ENCODE measurements around the gene LDAH. TPM values are rescaled to one million over a fixed set of nuclear protein-coding genes. Genes with fewer than 3 reads are reported as not detected.

LDAH gene
- total RNA-seq, 2 experiments from 2014 or later: 26.2 to 29.3 TPM

DNA sequence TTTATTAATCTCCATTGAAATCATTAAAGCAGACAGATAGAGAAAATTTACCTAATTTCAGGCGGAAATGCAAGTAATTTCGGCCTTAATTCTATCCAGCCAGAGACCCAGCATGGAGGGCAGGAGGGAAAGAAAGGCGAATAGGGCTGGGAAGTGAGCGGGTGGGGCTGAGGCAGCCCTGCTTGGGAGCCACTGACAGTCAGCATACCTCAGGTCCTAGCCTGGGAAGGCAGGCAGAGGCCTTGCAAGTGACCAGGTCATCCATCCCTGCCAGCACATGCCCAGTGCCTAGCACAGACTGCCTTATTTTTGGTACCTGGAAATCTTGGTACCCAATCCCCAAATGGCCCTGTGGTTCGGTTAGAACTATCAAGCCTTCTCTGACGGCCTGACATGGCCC is 154.4 kb downstream of the LDAH start:
- Mint-ChIP-seq H3K27ac (no peak overlapping the region), H3K27me3 (peaks cover 70% of the 10 kb centered on the region), H3K36me3 (ENCODE audit: low read depth) (no peaks in the 10 kb centered on the region), H3K4me1 (ENCODE audit: low read depth) (peaks cover 16% of the 10 kb centered on the region), H3K9me3 (no peaks in the 10 kb centered on the region), H3K4me3 (no peak overlapping the region)
- TF ChIP-seq, protein P1, sequence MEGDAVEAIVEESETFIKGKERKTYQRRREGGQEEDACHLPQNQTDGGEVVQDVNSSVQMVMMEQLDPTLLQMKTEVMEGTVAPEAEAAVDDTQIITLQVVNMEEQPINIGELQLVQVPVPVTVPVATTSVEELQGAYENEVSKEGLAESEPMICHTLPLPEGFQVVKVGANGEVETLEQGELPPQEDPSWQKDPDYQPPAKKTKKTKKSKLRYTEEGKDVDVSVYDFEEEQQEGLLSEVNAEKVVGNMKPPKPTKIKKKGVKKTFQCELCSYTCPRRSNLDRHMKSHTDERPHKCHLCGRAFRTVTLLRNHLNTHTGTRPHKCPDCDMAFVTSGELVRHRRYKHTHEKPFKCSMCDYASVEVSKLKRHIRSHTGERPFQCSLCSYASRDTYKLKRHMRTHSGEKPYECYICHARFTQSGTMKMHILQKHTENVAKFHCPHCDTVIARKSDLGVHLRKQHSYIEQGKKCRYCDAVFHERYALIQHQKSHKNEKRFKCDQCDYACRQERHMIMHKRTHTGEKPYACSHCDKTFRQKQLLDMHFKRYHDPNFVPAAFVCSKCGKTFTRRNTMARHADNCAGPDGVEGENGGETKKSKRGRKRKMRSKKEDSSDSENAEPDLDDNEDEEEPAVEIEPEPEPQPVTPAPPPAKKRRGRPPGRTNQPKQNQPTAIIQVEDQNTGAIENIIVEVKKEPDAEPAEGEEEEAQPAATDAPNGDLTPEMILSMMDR (IDR thresholded peaks at IDR 0.05): no peak
- POLR2A ChIA-PET: no interaction called here
- CTCF ChIA-PET: no interaction called here
- intact Hi-C loops (cut with micrococcal nuclease): no loop called here
- no peak for ATAC-seq
- no peak for DNase-seq

DNA sequence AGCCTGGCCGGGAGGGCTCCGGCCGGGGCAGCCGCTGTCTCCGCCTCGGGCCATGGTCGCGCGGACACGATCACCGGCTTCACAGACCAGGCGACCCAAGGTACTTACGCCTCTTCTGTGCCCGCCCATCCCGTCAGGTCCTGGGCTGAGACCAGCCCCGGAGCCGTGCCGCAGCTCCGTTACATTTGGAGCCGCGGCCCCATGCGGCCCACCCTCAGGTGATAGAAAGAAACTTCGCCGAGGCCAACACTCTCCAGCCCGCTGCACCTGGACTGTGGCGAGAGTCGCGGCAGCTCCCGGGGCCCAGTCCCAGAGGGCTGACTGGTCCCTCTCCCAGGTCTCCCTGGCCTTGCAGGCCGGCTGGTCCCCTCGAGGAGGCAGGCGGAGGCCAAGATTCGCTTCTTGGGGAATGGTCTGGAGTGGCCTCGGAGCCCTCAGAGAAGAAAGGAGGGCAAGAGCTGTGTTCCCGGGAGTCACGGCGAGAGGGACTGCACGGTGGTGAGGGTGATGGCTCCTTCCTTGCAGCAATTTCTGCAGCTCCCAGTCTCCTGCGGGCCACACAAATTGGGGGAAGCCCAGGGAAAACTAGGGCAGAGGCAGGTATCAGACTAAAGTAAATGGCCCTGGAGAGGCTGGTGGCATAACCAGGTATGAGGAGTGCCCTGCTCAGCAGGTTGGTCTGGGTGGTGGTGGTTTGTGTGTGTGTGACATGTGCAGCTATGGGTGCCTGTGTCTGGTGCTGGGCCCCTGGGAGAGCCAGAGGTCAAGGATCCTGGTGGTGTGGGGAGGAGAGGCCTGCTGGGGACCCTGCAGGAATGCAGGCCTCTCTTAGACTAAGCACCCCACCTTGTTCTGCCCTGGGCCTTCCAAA is 155.1 kb downstream of the LDAH start:
- Mint-ChIP-seq H3K4me1 (ENCODE audit: low read depth) (peaks cover 16% of the 10 kb centered on the region), H3K4me3 (peak overlapping the region; percentile 28), H3K27me3 (peaks cover 69% of the 10 kb centered on the region), H3K36me3 (ENCODE audit: low read depth) (no peaks in the 10 kb centered on the region), H3K27ac (no peak overlapping the region), H3K9me3 (no peaks in the 10 kb centered on the region)
- TF ChIP-seq, protein P1 (IDR thresholded peaks at IDR 0.05): no peak
- CTCF ChIA-PET: no interaction called here
- POLR2A ChIA-PET: interaction anchor here (0.6 kb wide), 1 partner anchor 97 kb away, joined by 3 read pairs; no protein-coding TSS in a partner anchor
- intact Hi-C loops (cut with micrococcal nuclease): no loop called here
- DNase-seq (no peak), ATAC-seq (no peak)

DNA sequence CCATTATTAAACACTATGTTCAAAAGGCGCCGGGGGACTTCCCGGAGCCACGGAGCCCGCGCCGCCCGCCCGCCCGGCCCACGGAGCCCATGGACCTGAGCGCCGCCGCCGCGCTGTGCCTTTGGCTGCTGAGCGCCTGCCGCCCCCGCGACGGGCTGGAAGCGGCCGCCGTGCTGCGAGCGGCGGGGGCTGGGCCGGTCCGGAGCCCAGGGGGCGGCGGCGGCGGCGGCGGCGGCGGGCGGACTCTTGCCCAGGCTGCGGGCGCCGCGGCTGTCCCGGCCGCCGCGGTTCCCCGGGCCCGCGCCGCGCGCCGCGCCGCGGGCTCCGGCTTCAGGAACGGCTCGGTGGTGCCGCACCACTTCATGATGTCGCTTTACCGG is 155.8 kb downstream of the LDAH start:
- TF ChIP-seq, protein P1 (IDR thresholded peaks at IDR 0.05): no peak
- peak; percentile 17 for DNase-seq
- Mint-ChIP-seq H3K36me3 (ENCODE audit: low read depth) (no peaks in the 10 kb centered on the region), H3K4me1 (ENCODE audit: low read depth) (peaks cover 16% of the 10 kb centered on the region), H3K9me3 (no peaks in the 10 kb centered on the region), H3K27ac (no peak overlapping the region), H3K4me3 (no peak overlapping the region), H3K27me3 (peaks cover 70% of the 10 kb centered on the region)
- intact Hi-C loops (cut with micrococcal nuclease): no loop called here
- ATAC-seq: peak; percentile 29
- ChIA-PET CTCF (interaction anchor here (1.1 kb wide), 1 partner anchor 11 kb away, joined by 5 read pairs; no protein-coding TSS in a partner anchor), POLR2A (interaction anchor here (1.6 kb wide), 1 partner anchor 11 kb away, joined by 7 read pairs; no protein-coding TSS in a partner anchor)

DNA sequence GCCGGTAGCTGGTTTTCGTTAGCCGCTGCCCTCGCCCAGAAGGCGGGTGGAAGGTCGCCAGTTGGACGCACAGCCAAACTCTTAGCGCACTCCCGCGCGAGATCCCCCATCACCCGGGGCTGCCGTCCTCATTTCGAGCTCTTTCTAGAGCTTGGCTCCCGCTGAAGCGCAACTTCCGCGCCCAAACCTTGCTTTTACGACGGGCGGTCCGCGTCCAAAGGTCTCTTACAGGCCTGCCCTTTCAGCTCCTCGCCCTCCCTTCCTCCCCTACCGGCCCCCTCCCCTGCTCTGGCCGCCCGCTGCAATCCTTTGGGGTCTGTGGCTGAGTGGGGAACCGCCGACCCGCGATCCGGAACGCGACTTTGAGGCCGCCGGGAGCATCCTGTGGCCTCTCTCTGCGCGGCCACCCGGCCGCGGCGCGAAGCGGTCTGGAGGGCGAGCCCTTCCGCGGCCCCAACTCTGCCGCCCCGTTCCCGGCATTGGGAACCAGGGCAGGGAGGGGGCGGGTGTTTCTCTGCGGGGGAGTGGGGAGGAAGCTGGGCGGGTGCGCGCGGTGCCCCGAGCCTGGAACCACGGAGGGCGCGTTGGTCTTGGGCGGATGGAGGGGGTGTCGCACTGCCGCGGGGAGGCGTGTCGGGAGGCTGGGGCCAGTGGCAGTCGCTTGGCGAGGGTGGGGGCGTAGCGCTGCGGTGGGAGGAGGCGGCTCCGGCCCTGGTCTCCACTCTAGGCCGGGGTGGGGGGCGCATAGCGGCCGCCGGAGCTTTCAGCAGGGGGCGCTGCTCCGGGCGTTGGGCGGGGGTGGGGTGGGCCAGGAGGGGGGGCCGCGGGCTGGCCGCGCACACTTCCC is 156.4 kb downstream of the LDAH start, which contains the start of gene GDF7:
Gene GDF7 (plus strand): TSS at position 841 of the 847 bp plus-strand sequence. CDS start 96 bp downstream, outside the sequence.
- H3K9me3 Mint-ChIP-seq: no peaks in the 10 kb centered on the region
- TF ChIP-seq, protein P1 (IDR thresholded peaks at IDR 0.05): no peak
- ChIA-PET CTCF (interaction anchor here (0.7 to 1.5 kb wide), 8 partner anchors 9 to 297 kb away, joined by 3 to 14 read pairs (median 4); no protein-coding TSS in a partner anchor), POLR2A (interaction anchor here (1.5 to 1.6 kb wide), 2 partner anchors 9 to 11 kb away, joined by 3 to 7 read pairs; no protein-coding TSS in a partner anchor)
- intact Hi-C loops (cut with micrococcal nuclease): no loop called here
- H3K27ac Mint-ChIP-seq: no peak within 1 kb of the TSS
- peak within 1 kb of the TSS; percentile 63 for H3K4me3 Mint-ChIP-seq
- no peaks in the 10 kb centered on the region for H3K36me3 Mint-ChIP-seq (ENCODE audit: low read depth)
- ATAC-seq (peak; percentile 50), DNase-seq (peak; percentile 37)
- H3K4me1 Mint-ChIP-seq (ENCODE audit: low read depth): peaks cover 16% of the 10 kb centered on the region
- H3K27me3 Mint-ChIP-seq: peaks cover 71% of the 10 kb centered on the region

All from activated CD8-positive, alpha-beta T cell treated with anti-CD3 and anti-CD28 coated beads for 36 hours (primary cell).